HCT116 (cell line): ENCODE data around the gene CLCN4.
A peak's percentile ranks its signal among the peaks of the same experiment; 100 is the strongest.

Experiments used
- EZH2 ChIP-seq: fragments of 200-600 bp; sonication (generic); IDR thresholded peaks from 2 replicates; pipeline ENCODE4 v1.6.1; 2017; ENCODE audit warnings: antibody characterized with exemption, mixed run types
- EZH2phosphoT487 ChIP-seq: fragments of 200-600 bp; IDR thresholded peaks from 2 replicates; pipeline ENCODE4 v1.6.1; 2018; ENCODE audit warnings: antibody characterized with exemption, borderline replicate concordance
- POLR2A ChIP-seq: IDR thresholded peaks from 2 replicates; pipeline ENCODE4 v1.7.0; 2011; ENCODE audit warnings: borderline replicate concordance; ENCODE audit not compliant: insufficient read depth, insufficient read length; ENCODE audit errors: extremely low read depth
- RAD21 ChIP-seq: IDR thresholded peaks from 2 replicates; pipeline ENCODE4 v1.6.1; 2012; ENCODE audit warnings: low read depth, mild to moderate bottlenecking
- YY1 ChIP-seq: IDR thresholded peaks from 2 replicates; pipeline ENCODE4 v1.6.1; 2011; ENCODE audit warnings: low read length, low read depth, moderate library complexity, mild to moderate bottlenecking; ENCODE audit not compliant: insufficient replicate concordance; ENCODE audit errors: extremely low read depth
- TF ChIP-seq, protein P1 (sequence below), 3 experiments: fragments of 200-600 bp in 1 of 3; sonication (generic) in 1 of 3; IDR thresholded peaks in 2 of 3; conservative IDR thresholded peaks in 1 of 3; 2 replicates each; pipeline ENCODE4 v1.5.1; 2012 to 2017; ENCODE audit warnings: low read depth in 2 of 3, low read length in 2 of 3, antibody characterized with exemption in 1 of 3, borderline replicate concordance in 1 of 3, control low read depth in 1 of 3, mild to moderate bottlenecking in 1 of 3, mixed read lengths in 1 of 3, mixed run types in 1 of 3, moderate library complexity in 1 of 3; ENCODE audit not compliant: insufficient read depth in 1 of 3
- TF ChIP-seq, protein P2 (sequence below): IDR thresholded peaks from 2 replicates; pipeline ENCODE4 v1.6.1; 2012; ENCODE audit warnings: low read depth

DNA sequence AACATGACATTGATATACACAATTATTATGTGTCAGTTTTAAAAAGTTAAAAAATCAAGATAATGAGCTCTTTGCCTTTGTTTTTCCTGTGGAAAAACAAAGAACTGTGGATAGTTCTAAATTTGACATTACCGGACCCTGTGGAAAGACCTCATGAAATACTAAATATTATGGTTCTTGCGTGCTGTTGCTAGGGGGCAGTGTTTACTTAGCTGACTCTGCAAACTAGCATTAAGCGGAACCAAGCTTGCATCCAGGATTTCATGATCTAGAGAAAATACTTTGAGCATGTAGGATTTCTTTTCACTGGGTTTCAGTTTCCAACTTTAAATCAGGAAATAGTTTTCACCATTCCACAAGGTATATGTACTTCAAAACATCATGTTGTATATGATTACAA is 33.6 kb downstream of the CLCN4 start:
- TF ChIP-seq, protein P1, sequence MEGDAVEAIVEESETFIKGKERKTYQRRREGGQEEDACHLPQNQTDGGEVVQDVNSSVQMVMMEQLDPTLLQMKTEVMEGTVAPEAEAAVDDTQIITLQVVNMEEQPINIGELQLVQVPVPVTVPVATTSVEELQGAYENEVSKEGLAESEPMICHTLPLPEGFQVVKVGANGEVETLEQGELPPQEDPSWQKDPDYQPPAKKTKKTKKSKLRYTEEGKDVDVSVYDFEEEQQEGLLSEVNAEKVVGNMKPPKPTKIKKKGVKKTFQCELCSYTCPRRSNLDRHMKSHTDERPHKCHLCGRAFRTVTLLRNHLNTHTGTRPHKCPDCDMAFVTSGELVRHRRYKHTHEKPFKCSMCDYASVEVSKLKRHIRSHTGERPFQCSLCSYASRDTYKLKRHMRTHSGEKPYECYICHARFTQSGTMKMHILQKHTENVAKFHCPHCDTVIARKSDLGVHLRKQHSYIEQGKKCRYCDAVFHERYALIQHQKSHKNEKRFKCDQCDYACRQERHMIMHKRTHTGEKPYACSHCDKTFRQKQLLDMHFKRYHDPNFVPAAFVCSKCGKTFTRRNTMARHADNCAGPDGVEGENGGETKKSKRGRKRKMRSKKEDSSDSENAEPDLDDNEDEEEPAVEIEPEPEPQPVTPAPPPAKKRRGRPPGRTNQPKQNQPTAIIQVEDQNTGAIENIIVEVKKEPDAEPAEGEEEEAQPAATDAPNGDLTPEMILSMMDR (IDR thresholded peaks at IDR 0.05 in 2 of 3, conservative IDR thresholded peaks at IDR 0.05 in 1 of 3; ENCODE audit: borderline replicate concordance in 1 of 3, insufficient read depth in 1 of 3, low read depth in 2 of 3, low read length in 2 of 3) = peak; percentile 8 to 75 (median 45); a peak in 5 of 6 replicates
- no peak for TF ChIP-seq YY1
- no peak for TF ChIP-seq POLR2A
- TF ChIP-seq RAD21 = peak; percentile 84
- no peak for TF ChIP-seq EZH2phosphoT487
- TF ChIP-seq, protein P2, sequence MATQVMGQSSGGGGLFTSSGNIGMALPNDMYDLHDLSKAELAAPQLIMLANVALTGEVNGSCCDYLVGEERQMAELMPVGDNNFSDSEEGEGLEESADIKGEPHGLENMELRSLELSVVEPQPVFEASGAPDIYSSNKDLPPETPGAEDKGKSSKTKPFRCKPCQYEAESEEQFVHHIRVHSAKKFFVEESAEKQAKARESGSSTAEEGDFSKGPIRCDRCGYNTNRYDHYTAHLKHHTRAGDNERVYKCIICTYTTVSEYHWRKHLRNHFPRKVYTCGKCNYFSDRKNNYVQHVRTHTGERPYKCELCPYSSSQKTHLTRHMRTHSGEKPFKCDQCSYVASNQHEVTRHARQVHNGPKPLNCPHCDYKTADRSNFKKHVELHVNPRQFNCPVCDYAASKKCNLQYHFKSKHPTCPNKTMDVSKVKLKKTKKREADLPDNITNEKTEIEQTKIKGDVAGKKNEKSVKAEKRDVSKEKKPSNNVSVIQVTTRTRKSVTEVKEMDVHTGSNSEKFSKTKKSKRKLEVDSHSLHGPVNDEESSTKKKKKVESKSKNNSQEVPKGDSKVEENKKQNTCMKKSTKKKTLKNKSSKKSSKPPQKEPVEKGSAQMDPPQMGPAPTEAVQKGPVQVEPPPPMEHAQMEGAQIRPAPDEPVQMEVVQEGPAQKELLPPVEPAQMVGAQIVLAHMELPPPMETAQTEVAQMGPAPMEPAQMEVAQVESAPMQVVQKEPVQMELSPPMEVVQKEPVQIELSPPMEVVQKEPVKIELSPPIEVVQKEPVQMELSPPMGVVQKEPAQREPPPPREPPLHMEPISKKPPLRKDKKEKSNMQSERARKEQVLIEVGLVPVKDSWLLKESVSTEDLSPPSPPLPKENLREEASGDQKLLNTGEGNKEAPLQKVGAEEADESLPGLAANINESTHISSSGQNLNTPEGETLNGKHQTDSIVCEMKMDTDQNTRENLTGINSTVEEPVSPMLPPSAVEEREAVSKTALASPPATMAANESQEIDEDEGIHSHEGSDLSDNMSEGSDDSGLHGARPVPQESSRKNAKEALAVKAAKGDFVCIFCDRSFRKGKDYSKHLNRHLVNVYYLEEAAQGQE = no peak
- no peak for TF ChIP-seq EZH2
